ENCODE measurements around the gene HCK.

DNA sequence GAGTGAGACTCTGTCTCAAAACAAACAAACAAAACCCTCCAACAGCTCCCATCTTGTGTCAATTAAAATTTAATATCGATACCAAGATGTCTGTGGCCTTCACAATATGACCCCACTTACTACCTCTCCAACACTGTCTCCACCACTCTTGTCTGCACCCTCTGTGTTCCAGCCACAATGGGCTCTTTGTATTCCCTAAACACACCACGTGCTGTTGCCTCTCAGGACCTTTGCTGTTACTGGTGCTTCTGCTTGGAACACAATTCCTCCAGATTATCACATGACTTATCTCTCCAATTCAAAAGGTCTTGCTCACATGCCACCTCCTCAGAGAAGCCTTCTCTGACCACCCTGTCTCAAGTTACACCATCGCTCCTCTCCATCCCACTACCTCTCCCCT, 6.0 kb upstream of the HCK start:
- TF ChIP-seq EZH2 (IDR thresholded peaks at IDR 0.05; ENCODE audit: insufficient read depth, poor library complexity, severe bottlenecking) (no peak), EZH2phosphoT487 (IDR thresholded peaks at IDR 0.05; ENCODE audit: insufficient read depth, low read depth) (no peak)

Measured in GM23248 (cell line).